ENCODE measurements around the gene TMEM237. TPM values are rescaled to one million over a fixed set of nuclear protein-coding genes. Genes with fewer than 3 reads are reported as not detected.

Gene TMEM237
- 15.2 to 21.3 TPM (median 19.2 TPM) in 5 replicates for total RNA-seq (2022; extraction: Qiagen RNA extraction)

GRCh38 chr2:201643216-201643890 is at the start of gene TMEM237:
Gene TMEM237, minus strand, starts transcription at chr2:201643503. Its CDS starts 103 bp downstream, at chr2:201643400.

Other genes starting within 250 kb of the TMEM237 start
- gene TRAK2, start 192.0 kb downstream of the TMEM237 start, total RNA-seq (2022; extraction: Qiagen RNA extraction): 11.2 to 18.0 TPM (median 14.2 TPM) in 5 replicates
- gene STRADB, start 191.8 kb downstream of the TMEM237 start, total RNA-seq (2022; extraction: Qiagen RNA extraction): 22.6 to 27.8 TPM (median 25.5 TPM) in 5 replicates
- 0.03 to 0.15 TPM (median 0.07 TPM) in 5 replicates for gene MPP4, start 55.1 kb upstream of the TMEM237 start, total RNA-seq (2022; extraction: Qiagen RNA extraction)
- 9.0 to 15.0 TPM (median 10.7 TPM) in 5 replicates for gene ALS2, start 137.4 kb upstream of the TMEM237 start, total RNA-seq (2022; extraction: Qiagen RNA extraction)
- gene CDK15, start 163.0 kb upstream of the TMEM237 start, total RNA-seq (2022; extraction: Qiagen RNA extraction): not detected in 5 replicates